Choroid plexus epithelial cell (primary cell): ENCODE data around the gene ATP1B4.

ENCODE experiments used
- DNase-seq: peaks from one replicate; pipeline ENCODE4 v3.0.0-alpha.2; 2010; ENCODE audit warnings: low read depth
- H3K4me3 ChIP-seq: 2 replicates; pipeline ENCODE4 v1.5.1; 2011; ENCODE audit warnings: low read depth, mild to moderate bottlenecking, control low read depth, low read length, moderate library complexity
- TF ChIP-seq, protein P1 (sequence below): conservative IDR thresholded peaks from 2 replicates; pipeline ENCODE4 v1.5.1; 2011; ENCODE audit warnings: low read depth, mild to moderate bottlenecking, control low read depth, inconsistent platforms, low read length, moderate library complexity

ATP1B4 gene

DNA sequence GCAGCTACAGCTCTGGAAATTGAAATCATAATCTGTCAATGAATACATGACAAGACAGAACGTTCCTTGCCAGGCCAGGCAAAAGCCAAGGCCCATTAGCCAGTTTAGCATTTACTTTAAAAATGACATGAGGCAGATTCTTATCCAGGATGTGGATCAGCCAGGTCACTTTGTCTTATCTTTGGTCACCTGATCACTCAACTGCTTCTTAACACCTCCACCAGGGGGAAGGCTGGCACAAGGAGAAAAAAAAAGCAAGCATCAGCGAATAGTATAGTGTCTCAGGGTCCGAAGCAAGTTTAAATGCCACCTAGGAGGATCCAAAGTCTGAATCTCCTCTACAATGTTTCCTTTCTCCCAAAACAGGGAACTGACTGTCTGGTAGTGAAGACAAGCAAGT, 18.8 kb downstream of the ATP1B4 start:
- TF ChIP-seq, protein P1, sequence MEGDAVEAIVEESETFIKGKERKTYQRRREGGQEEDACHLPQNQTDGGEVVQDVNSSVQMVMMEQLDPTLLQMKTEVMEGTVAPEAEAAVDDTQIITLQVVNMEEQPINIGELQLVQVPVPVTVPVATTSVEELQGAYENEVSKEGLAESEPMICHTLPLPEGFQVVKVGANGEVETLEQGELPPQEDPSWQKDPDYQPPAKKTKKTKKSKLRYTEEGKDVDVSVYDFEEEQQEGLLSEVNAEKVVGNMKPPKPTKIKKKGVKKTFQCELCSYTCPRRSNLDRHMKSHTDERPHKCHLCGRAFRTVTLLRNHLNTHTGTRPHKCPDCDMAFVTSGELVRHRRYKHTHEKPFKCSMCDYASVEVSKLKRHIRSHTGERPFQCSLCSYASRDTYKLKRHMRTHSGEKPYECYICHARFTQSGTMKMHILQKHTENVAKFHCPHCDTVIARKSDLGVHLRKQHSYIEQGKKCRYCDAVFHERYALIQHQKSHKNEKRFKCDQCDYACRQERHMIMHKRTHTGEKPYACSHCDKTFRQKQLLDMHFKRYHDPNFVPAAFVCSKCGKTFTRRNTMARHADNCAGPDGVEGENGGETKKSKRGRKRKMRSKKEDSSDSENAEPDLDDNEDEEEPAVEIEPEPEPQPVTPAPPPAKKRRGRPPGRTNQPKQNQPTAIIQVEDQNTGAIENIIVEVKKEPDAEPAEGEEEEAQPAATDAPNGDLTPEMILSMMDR, result peak; percentile 37
- no peak overlapping the region for H3K4me3 ChIP-seq
- peak; percentile 16 for DNase-seq

DNA sequence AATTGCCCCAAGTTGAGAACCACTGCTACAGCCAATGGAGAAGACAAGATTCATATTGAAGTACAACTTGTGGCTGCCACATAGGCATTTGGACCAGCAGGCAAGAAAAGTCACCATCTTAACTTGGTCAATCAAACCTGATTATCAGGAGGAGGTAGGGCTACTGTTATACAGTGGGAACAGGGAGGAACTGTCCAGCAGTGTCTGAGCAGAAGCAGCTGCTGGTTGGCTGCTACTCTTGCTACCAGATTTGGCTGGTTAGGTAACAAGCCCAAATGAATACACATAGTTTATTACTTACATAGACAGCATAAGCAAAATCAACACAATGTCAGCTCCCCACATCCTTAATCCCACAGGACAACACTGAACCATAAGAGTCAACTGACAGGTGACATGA, 39.4 kb downstream of the ATP1B4 start:
- peak; percentile 5 for DNase-seq
- no peak overlapping the region for H3K4me3 ChIP-seq
- TF ChIP-seq, protein P1, result no peak

DNA sequence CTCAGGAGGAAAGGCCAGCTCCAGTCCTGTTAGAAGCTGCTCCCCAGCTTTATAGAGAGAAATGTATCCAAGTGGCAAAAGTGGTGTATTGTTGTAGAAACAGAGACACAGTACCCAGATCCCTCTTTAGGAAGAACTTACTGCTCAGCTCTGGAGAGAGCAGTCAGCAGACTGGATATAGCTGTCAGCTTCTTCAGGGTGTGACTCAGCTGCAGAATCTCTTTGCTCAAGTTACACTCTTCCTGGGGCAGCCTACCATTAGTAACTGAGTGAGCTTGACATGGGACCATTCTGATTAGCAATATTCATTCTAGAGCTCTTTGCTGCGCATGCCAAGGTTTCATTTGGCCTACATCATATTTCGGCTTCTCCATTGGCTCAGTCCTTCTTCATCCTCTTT, 40.5 kb downstream of the ATP1B4 start:
- TF ChIP-seq, protein P1, result no peak
- DNase-seq, result peak; percentile 11

DNA sequence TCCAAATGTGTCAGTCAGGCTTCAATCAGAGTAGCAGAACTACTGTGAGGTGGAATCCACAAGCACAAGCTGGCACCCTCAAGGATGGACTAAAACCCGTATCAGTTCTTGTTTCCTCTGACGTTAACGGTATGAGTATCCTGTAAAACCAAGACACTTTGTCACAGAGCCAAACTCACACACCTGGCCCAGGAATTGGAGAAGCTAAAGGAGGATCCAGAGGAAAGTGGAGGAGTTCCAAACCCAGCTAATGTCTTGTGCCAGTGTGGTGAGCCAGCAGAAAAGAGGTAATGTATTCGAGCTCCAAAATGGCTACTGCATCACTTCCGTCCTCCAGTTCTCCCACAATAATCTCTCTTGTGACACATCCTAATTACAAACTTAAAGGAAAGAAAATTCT, 44.7 kb downstream of the ATP1B4 start:
- TF ChIP-seq, protein P1, result no peak
- no peak overlapping the region for H3K4me3 ChIP-seq
- DNase-seq, result no peak

More for the DNA sequence above, 40.5 kb downstream of the ATP1B4 start:
- H3K4me3 ChIP-seq, result no peak overlapping the region

DNA sequence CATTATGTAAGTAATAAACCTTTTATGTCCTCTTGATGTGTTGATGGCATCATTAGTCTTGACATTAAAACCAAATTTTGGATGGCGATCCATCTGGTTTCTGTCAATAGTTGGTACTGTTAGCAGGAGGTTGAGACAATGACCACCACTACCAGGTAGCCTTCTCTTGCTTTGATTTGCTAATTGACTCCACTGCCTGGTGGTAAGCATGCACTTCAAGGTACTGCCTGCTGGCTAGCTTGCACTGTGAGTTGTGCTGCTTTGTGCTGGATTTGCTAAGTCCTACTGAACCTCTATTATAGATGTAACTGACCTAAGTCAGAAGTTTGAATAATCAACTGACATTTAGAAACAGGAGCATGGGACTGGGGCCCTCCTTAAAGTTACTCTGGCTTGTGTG, 46.3 kb downstream of the ATP1B4 start:
- no peak overlapping the region for H3K4me3 ChIP-seq
- TF ChIP-seq, protein P1, result no peak
- no peak for DNase-seq

DNA sequence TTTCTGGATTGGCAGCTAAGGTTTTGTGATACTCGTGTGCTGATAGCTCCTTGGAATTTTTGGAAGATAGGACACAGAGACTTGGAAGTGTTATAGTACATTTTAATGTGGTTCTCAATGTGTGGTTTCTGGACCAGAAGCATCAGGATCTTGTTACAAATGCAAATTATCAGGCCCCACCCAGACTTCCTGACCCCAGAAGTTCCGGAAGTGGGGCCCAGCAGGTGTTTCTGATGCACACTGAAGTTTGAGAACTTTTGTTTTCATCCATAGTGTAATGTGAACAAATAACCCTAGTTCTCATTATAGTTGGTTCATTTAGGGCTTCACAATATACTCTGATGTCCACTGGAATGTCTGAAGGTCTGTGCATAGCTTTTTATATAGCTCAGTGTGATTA, 57.6 kb downstream of the ATP1B4 start:
- no peak overlapping the region for H3K4me3 ChIP-seq
- peak; percentile 7 for DNase-seq
- TF ChIP-seq, protein P1, result no peak

DNA sequence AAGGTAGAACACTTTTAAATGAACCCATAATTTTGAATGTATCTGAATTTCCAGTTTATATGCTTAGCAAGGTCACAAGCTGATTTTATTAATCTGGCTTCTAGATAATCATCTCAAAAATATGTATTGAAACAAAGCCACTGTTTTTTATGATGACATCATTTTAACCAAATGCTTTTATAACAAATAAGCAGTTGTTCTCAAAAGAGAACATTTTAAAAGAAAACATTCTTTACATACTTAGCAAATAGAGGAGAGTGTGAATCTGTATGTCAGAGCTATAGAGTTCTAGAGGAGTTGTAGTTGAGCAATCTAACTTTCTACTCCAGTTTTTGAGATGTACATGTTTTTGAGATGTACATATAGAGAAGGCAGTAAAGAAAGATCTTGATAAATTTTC, 64.7 kb downstream of the ATP1B4 start:
- TF ChIP-seq, protein P1, result no peak
- DNase-seq, result peak; percentile 23
- no peak overlapping the region for H3K4me3 ChIP-seq
